Endothelial cell of umbilical vein (primary cell): Measurements from ENCODE around the gene NEUROG3. TPM values are rescaled to one million over a fixed set of nuclear protein-coding genes. Genes with fewer than 3 reads are reported as not detected.

ENCODE experiments used
- BruUV-seq: library from RNA; stranded (reverse); fragments of 400-500 nt; replicated peaks from 2 replicates; lab custom pipeline; 2021; lab: Mats Ljungman, UMichigan
- CTCF ChIA-PET: fragments of 300-600, 350-600 bp; sonication (Branson Sonifier 250); formaldehyde crosslinking; loops from one replicate; lab custom pipeline; 2021; ENCODE audit warnings: antibody characterized with exemption, inconsistent platforms; lab: Charles Lee
- POLR2A ChIA-PET: fragments of 300-600, 350-600 bp; sonication (Branson Sonifier 250); formaldehyde crosslinking; loops from one replicate; lab custom pipeline; 2021; ENCODE audit warnings: antibody characterized with exemption, inconsistent platforms; lab: Charles Lee
- DNase-seq: peaks from one replicate; pipeline ENCODE4 v3.0.0-alpha.2; 2011; ENCODE audit warnings: low read depth, low spot score
- FAIRE-seq: peaks from 2 replicates; lab custom pipeline; 2011; peaks lifted over from hg19 to GRCh38; lab: Jason Lieb, UNC
- H2AFZ ChIP-seq: 2 replicates; pipeline ENCODE4 v1.6.0; 2012; ENCODE audit warnings: low read depth, low read length, control low read depth, inconsistent platforms
- H3K27ac ChIP-seq: 2 replicates; pipeline ENCODE4 v1.5.1; 2011; ENCODE audit warnings: low read depth, mild to moderate bottlenecking, control low read depth, low read length, moderate library complexity; ENCODE audit not compliant: insufficient read depth
- H3K27me3 ChIP-seq, 2 experiments: 2 replicates each; pipeline versions ENCODE4 v1.6.0 to v1.6.1; 2011; ENCODE audit warnings: low read length in 2 of 2, mixed read lengths in 1 of 2; ENCODE audit not compliant: control insufficient read depth in 2 of 2, insufficient read depth in 2 of 2
- H3K36me3 ChIP-seq, 2 experiments: 2 replicates in 1 of 2; 3 replicates in 1 of 2; pipeline ENCODE4 v1.5.1; 2011; ENCODE audit warnings: low read length in 2 of 2, mild to moderate bottlenecking in 1 of 2, moderate library complexity in 1 of 2; ENCODE audit not compliant: control insufficient read depth in 2 of 2, insufficient read depth in 2 of 2; ENCODE audit errors: extremely low read depth in 1 of 2
- H3K4me1 ChIP-seq: 3 replicates; pipeline ENCODE4 v1.5.1; 2011; ENCODE audit warnings: mild to moderate bottlenecking, low read length; ENCODE audit not compliant: control insufficient read depth, insufficient read depth; ENCODE audit errors: extremely low read depth
- H3K4me2 ChIP-seq: 2 replicates; pipeline ENCODE4 v1.6.1; 2011; ENCODE audit warnings: low read length, control low read depth, mixed read lengths; ENCODE audit not compliant: insufficient read depth
- H3K4me3 ChIP-seq, 3 experiments: fragments of 200-600 bp in 1 of 3; sonication (generic), shearing (Covaris generic) in 1 of 3; replicated peaks in 1 of 3; 2 replicates each; pipeline ENCODE4 v1.5.1; 2011 to 2016; ENCODE audit warnings: control low read depth in 3 of 3, low read length in 3 of 3, mild to moderate bottlenecking in 2 of 3, inconsistent platforms in 1 of 3, low read depth in 1 of 3, moderate library complexity in 1 of 3; ENCODE audit not compliant: insufficient read depth in 1 of 3
- H3K79me2 ChIP-seq: 2 replicates; pipeline ENCODE4 v1.6.0; 2012; ENCODE audit warnings: low read length, inconsistent platforms; ENCODE audit not compliant: control insufficient read depth, insufficient read depth
- H3K9ac ChIP-seq: replicated peaks from 2 replicates; pipeline ENCODE3; 2011; ENCODE audit warnings: low read length, control low read depth; ENCODE audit not compliant: insufficient read depth; ENCODE audit errors: extremely low read depth
- H3K9me1 ChIP-seq: replicated peaks from 3 replicates; pipeline ENCODE4 v1.6.0; 2011; ENCODE audit warnings: mild to moderate bottlenecking, low read length; ENCODE audit not compliant: control insufficient read depth, insufficient read depth; ENCODE audit errors: extremely low read depth
- H3K9me3 ChIP-seq: replicated peaks from 2 replicates; pipeline ENCODE4 v1.5.1; 2012; ENCODE audit warnings: low read length, inconsistent platforms; ENCODE audit not compliant: control insufficient read depth, insufficient read depth
- H4K20me1 ChIP-seq: replicated peaks from 2 replicates; pipeline ENCODE3; 2011; ENCODE audit warnings: mild to moderate bottlenecking, low read length; ENCODE audit not compliant: control insufficient read depth, insufficient read depth; ENCODE audit errors: extremely low read depth
- EZH2 ChIP-seq: IDR thresholded peaks from 2 replicates; pipeline ENCODE4 v1.6.1; 2012; ENCODE audit warnings: borderline replicate concordance, low read depth, mild to moderate bottlenecking, moderate library complexity, low read length, inconsistent platforms; ENCODE audit not compliant: severe bottlenecking
- FOS ChIP-seq: IDR thresholded peaks from 2 replicates; pipeline ENCODE4 v1.6.1; 2011; ENCODE audit warnings: mild to moderate bottlenecking, low read length, moderate library complexity, borderline replicate concordance; ENCODE audit not compliant: insufficient read depth
- GATA2 ChIP-seq: IDR thresholded peaks from 2 replicates; pipeline ENCODE4 v1.7.0; 2011; ENCODE audit warnings: low read depth, mild to moderate bottlenecking, moderate library complexity, mixed read lengths, low read length; ENCODE audit not compliant: insufficient read length, insufficient read depth
- JUN ChIP-seq: IDR thresholded peaks from 2 replicates; pipeline ENCODE4 v1.6.1; 2011; ENCODE audit warnings: borderline replicate concordance, low read depth; ENCODE audit not compliant: insufficient read length, insufficient read depth
- MYC ChIP-seq: IDR thresholded peaks from one replicate; pipeline ENCODE4 v1.6.1; 2011; ENCODE audit warnings: mild to moderate bottlenecking, low read depth, low read length
- POLR2A ChIP-seq: IDR thresholded peaks from 2 replicates; pipeline ENCODE4 v1.6.1; 2012; ENCODE audit warnings: low read depth, mild to moderate bottlenecking, control low read depth, low read length
- POLR2AphosphoS5 ChIP-seq: IDR thresholded peaks from 2 replicates; pipeline ENCODE4 v1.6.1; 2012; ENCODE audit warnings: low read depth, mild to moderate bottlenecking, control low read depth, low read length, moderate library complexity; ENCODE audit not compliant: insufficient read depth
- dilution Hi-C: fragments of 300-500 bp; cut with MboI; formaldehyde crosslinking; loops from one replicate; pipeline ENCODE4 v1.15.0; 2019; ENCODE audit warnings: low sequenced_read_pairs; ENCODE audit not compliant: extremely low pct_ligation_motif_present
- intact Hi-C: fragments of 100-400 bp; cut with micrococcal nuclease; formaldehyde crosslinking; loops from one replicate; pipeline ENCODE4 v1.10.0; 2022
- polyA plus RNA-seq, 4 experiments: library from polyadenylated mRNA; depleted of rRNA in 3 of 4; stranded (reverse) in 3 of 4; unstranded in 1 of 4; fragments of >200 nt; gene quantifications; 2 replicates each; pipeline versions ENCODE4 v1.2.1 to v1.2.3, GENCODE V29; 2011 to 2012; ENCODE audit warnings: missing spikeins in 1 of 4
- total RNA-seq: library from RNA; stranded (reverse); gene quantifications from 2 replicates; pipeline ENCODE4 v1.2.3, GENCODE V29; 2021
- TF ChIP-seq, protein P1 (sequence below): IDR thresholded peaks from 2 replicates; pipeline ENCODE4 v1.6.1; 2011; ENCODE audit not compliant: insufficient read depth, insufficient read length
- TF ChIP-seq, protein P2 (sequence below), 2 donors: IDR thresholded peaks; 1 replicate in 1 of 2; 2 replicates in 1 of 2; pipeline ENCODE4 v1.5.1; 2011; ENCODE audit warnings: low read length in 2 of 2, mild to moderate bottlenecking in 2 of 2, moderate library complexity in 2 of 2, control low read depth in 1 of 2, inconsistent platforms in 1 of 2, low read depth in 1 of 2; ENCODE audit not compliant: insufficient read depth in 1 of 2; ENCODE audit errors: extremely low read depth in 1 of 2

Gene NEUROG3
- total and polyA plus RNA-seq, 2 donors (not counting 3 experiments of a cell fraction or from before 2014, with no cell fraction given): not detected

DNA sequence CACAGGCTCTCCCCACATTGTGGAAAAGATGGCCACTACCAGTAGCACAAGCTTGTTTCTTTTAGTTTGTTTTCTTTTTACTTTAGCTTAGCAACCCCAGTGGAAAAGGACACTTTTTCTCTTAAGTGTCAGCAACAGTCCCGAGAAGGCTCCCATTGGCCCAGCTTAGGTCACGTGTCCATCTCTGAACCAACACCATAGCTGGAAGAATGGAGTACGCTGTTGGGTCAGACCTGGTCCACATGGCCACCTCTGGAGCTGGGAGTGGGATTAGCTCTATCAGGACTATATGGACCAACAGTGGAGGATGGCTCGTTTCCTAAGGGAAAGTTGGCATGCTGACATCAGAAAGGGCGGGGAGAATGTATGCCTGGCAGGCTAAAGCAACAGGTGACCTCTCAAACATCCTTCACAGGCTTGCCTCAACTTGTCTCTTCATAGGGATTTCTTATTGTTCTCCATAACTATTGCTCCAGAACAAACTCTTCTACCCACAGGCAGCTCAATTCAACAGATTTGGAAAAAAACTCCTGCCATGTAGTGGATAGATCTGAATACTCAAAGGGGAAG lies 27.6 kb upstream of the NEUROG3 start:
- no peaks in the 10 kb centered on the region for H3K79me2 ChIP-seq
- FAIRE-seq: no peak
- no TSS peak for BruUV-seq
- peaks cover 14 to 17% of the 10 kb centered on the region in 2 experiments for H3K27me3 ChIP-seq
- no peak for DNase-seq
- H3K36me3 ChIP-seq: no peaks in the 10 kb centered on the region
- POLR2A ChIA-PET: no interaction called here
- intact Hi-C loops (no loop called here), dilution Hi-C loops (no loop called here)
- no peaks in the 10 kb centered on the region for H3K9me1 ChIP-seq
- CTCF ChIA-PET: interaction anchor here (0.7 to 1.4 kb wide), 4 partner anchors 10 to 88 kb away, joined by 3 read pairs; no protein-coding TSS in a partner anchor
- no peaks in the 10 kb centered on the region for H4K20me1 ChIP-seq
- TF ChIP-seq JUN (no peak), MYC (no peak), GATA2 (no peak), EZH2 (no peak), POLR2A (no peak), FOS (no peak), POLR2AphosphoS5 (no peak)
- TF ChIP-seq, protein P1, sequence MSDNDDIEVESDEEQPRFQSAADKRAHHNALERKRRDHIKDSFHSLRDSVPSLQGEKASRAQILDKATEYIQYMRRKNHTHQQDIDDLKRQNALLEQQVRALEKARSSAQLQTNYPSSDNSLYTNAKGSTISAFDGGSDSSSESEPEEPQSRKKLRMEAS: no peak
- TF ChIP-seq, protein P2, sequence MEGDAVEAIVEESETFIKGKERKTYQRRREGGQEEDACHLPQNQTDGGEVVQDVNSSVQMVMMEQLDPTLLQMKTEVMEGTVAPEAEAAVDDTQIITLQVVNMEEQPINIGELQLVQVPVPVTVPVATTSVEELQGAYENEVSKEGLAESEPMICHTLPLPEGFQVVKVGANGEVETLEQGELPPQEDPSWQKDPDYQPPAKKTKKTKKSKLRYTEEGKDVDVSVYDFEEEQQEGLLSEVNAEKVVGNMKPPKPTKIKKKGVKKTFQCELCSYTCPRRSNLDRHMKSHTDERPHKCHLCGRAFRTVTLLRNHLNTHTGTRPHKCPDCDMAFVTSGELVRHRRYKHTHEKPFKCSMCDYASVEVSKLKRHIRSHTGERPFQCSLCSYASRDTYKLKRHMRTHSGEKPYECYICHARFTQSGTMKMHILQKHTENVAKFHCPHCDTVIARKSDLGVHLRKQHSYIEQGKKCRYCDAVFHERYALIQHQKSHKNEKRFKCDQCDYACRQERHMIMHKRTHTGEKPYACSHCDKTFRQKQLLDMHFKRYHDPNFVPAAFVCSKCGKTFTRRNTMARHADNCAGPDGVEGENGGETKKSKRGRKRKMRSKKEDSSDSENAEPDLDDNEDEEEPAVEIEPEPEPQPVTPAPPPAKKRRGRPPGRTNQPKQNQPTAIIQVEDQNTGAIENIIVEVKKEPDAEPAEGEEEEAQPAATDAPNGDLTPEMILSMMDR (IDR thresholded peaks at IDR 0.05; ENCODE audit: extremely low read depth in 1 of 2, insufficient read depth in 1 of 2, low read depth in 1 of 2, low read length in 2 of 2): no peak
- no peak overlapping the region for H3K4me3 ChIP-seq
- H3K9ac ChIP-seq: no peak overlapping the region
- H3K4me2 ChIP-seq: no peak overlapping the region
- no peak overlapping the region for H3K27ac ChIP-seq
- no peaks in the 10 kb centered on the region for H3K4me1 ChIP-seq
- no peaks in the 10 kb centered on the region for H3K9me3 ChIP-seq
- H2AFZ ChIP-seq: no peak overlapping the region
